Heart right ventricle (tissue), 16 donors: ENCODE measurements around the gene NSUN7. TPM values are rescaled to one million over a fixed set of nuclear protein-coding genes. Genes with fewer than 3 reads are reported as not detected.

Experiments
- ATAC-seq, 8 donors: fragments of 200-7000 bp; cut with Tn5 transposase; one replicate each; pipeline ENCODE4 v1.9.1; 2020; ENCODE audit warnings: mild to moderate bottlenecking in 8 of 8, moderate library complexity in 8 of 8, moderate number of reproducible peaks in 1 of 8
- DNase-seq, 2 donors: peaks; one replicate each; pipeline ENCODE4 v3.0.0-alpha.2; 2020
- H3K27ac ChIP-seq, 10 donors: fragments of 200-600 bp; sonication (generic) in 2 of 10; one replicate each; pipeline versions ENCODE4 v1.5.0 to v1.8.0; 2020 to 2022; ENCODE audit warnings: mild to moderate bottlenecking in 3 of 10
- H3K27me3 ChIP-seq, 7 donors: fragments of 200-600 bp; one replicate each; pipeline ENCODE4 v1.8.0; 2021 to 2022; ENCODE audit warnings: mild to moderate bottlenecking in 2 of 7
- H3K36me3 ChIP-seq, 9 donors: fragments of 200-600 bp; sonication (generic) in 1 of 9; one replicate each; pipeline versions ENCODE4 v1.5.0 to v1.8.0; 2020 to 2022; ENCODE audit warnings: mild to moderate bottlenecking in 2 of 9
- H3K4me1 ChIP-seq, 9 donors: fragments of 200-600 bp; sonication (generic) in 1 of 9; one replicate each; pipeline versions ENCODE4 v1.5.0 to v1.8.0; 2020 to 2022; ENCODE audit warnings: mild to moderate bottlenecking in 4 of 9
- H3K4me3 ChIP-seq, 10 donors: fragments of 200-600 bp; sonication (generic) in 2 of 10; one replicate each; pipeline versions ENCODE4 v1.5.0 to v1.8.0; 2020 to 2022; ENCODE audit warnings: mild to moderate bottlenecking in 7 of 10, moderate library complexity in 2 of 10
- H3K9me3 ChIP-seq, 11 donors: fragments of 200-600 bp in 10 of 11; sonication (generic) in 2 of 11; one replicate each; pipeline versions ENCODE4 v1.5.0 to v1.8.0; 2013 to 2022; ENCODE audit warnings: mild to moderate bottlenecking in 2 of 11, control low read depth in 1 of 11, moderate library complexity in 1 of 11
- CTCF ChIP-seq, 9 donors: fragments of 200-600 bp; sonication (generic) in 2 of 9; IDR thresholded peaks; one replicate each; pipeline versions ENCODE4 v1.5.0 to v1.8.0; 2021 to 2022; ENCODE audit warnings: antibody characterized with exemption in 9 of 9, mild to moderate bottlenecking in 5 of 9, moderate library complexity in 1 of 9
- WGBS, 2 donors: extraction: QIAGEN DNeasy Blood & Tissue Kit; methylation state at CpG; one replicate each; pipeline ENCODE4 v1.1.7; 2013; ENCODE audit warnings: inconsistent platforms in 1 of 2; 5-methylcytosine and 5-hydroxymethylcytosine counted together
- intact Hi-C, 10 donors: fragments of 100-400 bp; cut with DNase I; formaldehyde crosslinking; loops; one replicate each; pipeline versions ENCODE4 v1.11.1 to v1.14.2; 2022
- polyA plus RNA-seq, 2 donors: library from polyadenylated mRNA; stranded (reverse); fragments of 200-250 nt; gene quantifications; one replicate each; pipeline ENCODE4 v1.2.3, GENCODE V29; 2013
- total RNA-seq, 10 donors: library from RNA; stranded (reverse); fragmentation: NEBNext Ultra II Directional in 3 of 10; extraction: Animal tissue kit (Norgen Biotek cat#: 25700) in 3 of 10; gene quantifications; one replicate each; pipeline versions ENCODE4 v1.2.1 to v1.2.4, GENCODE V29; 2021 to 2023
- donor health status: Arrhythmogenic right ventricular cardiomyopathy.
- donor health status: ischemic (EF 13 %, LVEDD 7.1; RV severe dilation, severe dysfunction).
- donor health status: healthy with polysubstance abuse.
- donor health status: DM: no; HTN: yes; CAD: no.
- donor health status: DM: no; HTN: no; CAD: no.
- donor health status: ischemic (EF 25% LVEDD 6.9; RV normal size, moderate dysfunction).
- donor health status: ischemic (EF 25% LVEDD 5.7; RV mildly dilated, moderate dysfunction).
- donor health status: healthy.
- donor health status: DM: yes; HTN: yes; CAD: no.
- donor health status: Ischemic cardiomyopathy.
- donor health status: ischemic (EF 35%, LVEDD 5.7; RV mildly dilated, moderate dysfunction).
- donor health status: nonischemic (EF 11% LVEDD 7.7; RV severe dilation, severe dysfunction).
- donor health status: DM: yes; HTN: yes; CAD: no.
- donor health status: PGD.
- donor health status: ischemic (EF 29% LVEDD 5.4; RV normal size, mild dysfunction).
- donor health status: nonischemic (EF 23%, LVEDD 6.1; RV moderate dilation, normal function).

NSUN7 gene
- total and polyA plus RNA-seq, 12 donors, result 0.03 to 1.3 (median 0.23) TPM; not detected in 3

GRCh38 chr4:40840985-40841571 lies 91.3 kb downstream of the NSUN7 start:
- H3K4me1 ChIP-seq, result peaks cover 0 to 51% (median 10%) of the 10 kb centered on the region in 9 donors
- H3K36me3 ChIP-seq, result peaks cover 0 to 25% (median 0%) of the 10 kb centered on the region in 9 donors
- WGBS, 2 donors, result 89 to 91% methylated on average over 7 of the region's 7 CpGs
- H3K4me3 ChIP-seq, result no peak overlapping the region
- no peaks in the 10 kb centered on the region for H3K9me3 ChIP-seq
- intact Hi-C loops, result loop anchor here in 6 of 10 donors (5.0 to 10.0 kb wide), 4 partner anchors 54 to 971 kb away; no protein-coding TSS in a partner anchor
- DNase-seq, result peak; percentile 65 to 71
- no peaks in the 10 kb centered on the region for H3K27me3 ChIP-seq
- peak; percentile 29 to 69 (median 62) for ATAC-seq
- peak; percentile 19 to 79 (median 65) for TF ChIP-seq CTCF (IDR thresholded peaks at IDR 0.05)
- H3K27ac ChIP-seq, result peak overlapping the region in 5 of 10 donors; percentile 4 to 79 (median 61)

- peaks cover 0 to 56% (median 10%) of the 10 kb centered on the region in 9 donors for H3K4me1 ChIP-seq
- peaks cover 0 to 12% (median 0%) of the 10 kb centered on the region in 9 donors for H3K36me3 ChIP-seq
- 42 to 56% methylated on average over 13 of the region's 13 CpGs for WGBS, 2 donors
- TF ChIP-seq CTCF (IDR thresholded peaks at IDR 0.05), result no peak
- DNase-seq (peak in 1 of 2 donors; percentile 29), ATAC-seq (peak in 6 of 8 donors; percentile 63 to 86 (median 77))
- H3K27me3 ChIP-seq, result no peaks in the 10 kb centered on the region
- intact Hi-C loops, result loop anchor here in 6 of 10 donors (5.0 to 10.0 kb wide), 4 partner anchors 52 to 970 kb away; no protein-coding TSS in a partner anchor
- H3K9me3 ChIP-seq, result no peaks in the 10 kb centered on the region
- H3K4me3 ChIP-seq, result peak overlapping the region in 6 of 10 donors; percentile 8 to 34 (median 20)
- peak overlapping the region in 7 of 10 donors; percentile 20 to 79 (median 68) for H3K27ac ChIP-seq
These were observed 92.6 kb downstream of the NSUN7 start for GRCh38 chr4:40842318-40842717.

GRCh38 chr4:40842725-40843423 lies 93.1 kb downstream of the NSUN7 start:
- intact Hi-C loops, result loop anchor here in 6 of 10 donors (5.0 to 10.0 kb wide), 4 partner anchors 52 to 969 kb away; no protein-coding TSS in a partner anchor
- H3K9me3 ChIP-seq, result no peaks in the 10 kb centered on the region
- peaks cover 0 to 50% (median 10%) of the 10 kb centered on the region in 9 donors for H3K4me1 ChIP-seq
- peaks cover 0 to 7% (median 0%) of the 10 kb centered on the region in 9 donors for H3K36me3 ChIP-seq
- ATAC-seq (peak in 6 of 8 donors; percentile 29 to 59 (median 41)), DNase-seq (no peak)
- peak overlapping the region in 6 of 10 donors; percentile 8 to 34 (median 20) for H3K4me3 ChIP-seq
- 49 to 50% methylated on average over 14 of the region's 14 CpGs for WGBS, 2 donors
- H3K27ac ChIP-seq, result peak overlapping the region in 7 of 10 donors; percentile 20 to 79 (median 68)
- no peak for TF ChIP-seq CTCF (IDR thresholded peaks at IDR 0.05)
- H3K27me3 ChIP-seq, result no peaks in the 10 kb centered on the region

- ATAC-seq (no peak), DNase-seq (no peak)
- peak in 5 of 9 donors; percentile 15 to 39 (median 20) for TF ChIP-seq CTCF (IDR thresholded peaks at IDR 0.05)
- Histone ChIP-seq H3K4me1 (peaks cover 0 to 50% (median 10%) of the 10 kb centered on the region in 9 donors), H3K4me3 (no peak overlapping the region), H3K27ac (no peak overlapping the region), H3K9me3 (no peaks in the 10 kb centered on the region), H3K36me3 (peaks cover 0 to 6% (median 0%) of the 10 kb centered on the region in 9 donors), H3K27me3 (no peaks in the 10 kb centered on the region)
- intact Hi-C loops, result loop anchor here in 6 of 10 donors (5.0 to 10.0 kb wide), 4 partner anchors 51 to 969 kb away; no protein-coding TSS in a partner anchor
- WGBS, 2 donors, result 94% methylated on average over 1 of the region's 1 CpG
These were observed 93.9 kb downstream of the NSUN7 start for GRCh38 chr4:40843696-40844095.
